Activated T-cell treated with anti-CD3 and anti-CD28 coated beads, Interleukin-2, amount 50 U/mL, for 72 hours (primary cell): ENCODE measurements around the gene KCNK16. TPM values are rescaled to one million over a fixed set of nuclear protein-coding genes. Genes with fewer than 3 reads are reported as not detected.
"Not testable (repeated sequence)": the region's sequence is repeated elsewhere in the genome, so short reads cannot be mapped to it uniquely, and the experiment has no call there.

Source experiments
- ATAC-seq, 2 donors: fragments of 150-1000 bp; cut with Tn5 transposase; replicated peaks in 1 of 2; 2 replicates each; pipeline ENCODE4 v1.10.0; 2021; ENCODE audit warnings: moderate library complexity in 2 of 2, mild to moderate bottlenecking in 1 of 2
- DNase-seq, 2 donors: peaks; one replicate each; pipeline ENCODE4 v3.0.0; 2021 to 2022; ENCODE audit warnings: mixed read lengths in 1 of 2
- H3K27ac Mint-ChIP-seq: one replicate; pipeline ENCODE4 v1.8.0; 2022; ENCODE audit warnings: mild to moderate bottlenecking, moderate library complexity, mixed read lengths
- H3K27me3 Mint-ChIP-seq: one replicate; pipeline ENCODE4 v1.8.0; 2022; ENCODE audit warnings: low read depth, mixed read lengths
- H3K36me3 Mint-ChIP-seq, 2 donors: one replicate each; pipeline ENCODE4 v1.8.0; 2022; ENCODE audit warnings: mixed read lengths in 2 of 2, mild to moderate bottlenecking in 1 of 2; ENCODE audit not compliant: insufficient read depth in 2 of 2
- H3K4me1 Mint-ChIP-seq: one replicate; pipeline ENCODE4 v1.8.0; 2022; ENCODE audit warnings: low read depth, mixed read lengths
- H3K4me3 Mint-ChIP-seq, 2 donors: one replicate each; pipeline ENCODE4 v1.8.0; 2022; ENCODE audit warnings: mild to moderate bottlenecking in 2 of 2, mixed read lengths in 2 of 2, moderate library complexity in 2 of 2
- H3K9me3 Mint-ChIP-seq, 2 donors: one replicate each; pipeline ENCODE4 v1.8.0; 2022; ENCODE audit warnings: mixed read lengths in 2 of 2
- total RNA-seq, 2 donors: library from RNA; stranded (reverse); gene quantifications; one replicate each; pipeline ENCODE4 v1.2.3, GENCODE V29; 2022

KCNK16 gene
- total RNA-seq, 2 donors from 2014 or later = not detected

GRCh38 chr6:39295611-39296011 lies 26.9 kb downstream of the KCNK16 start:
- no peak overlapping the region for H3K27ac Mint-ChIP-seq
- DNase-seq (no peak), ATAC-seq (no peak)
- H3K36me3 Mint-ChIP-seq = no peaks in the 10 kb centered on the region
- peaks cover 7% of the 10 kb centered on the region for H3K4me1 Mint-ChIP-seq
- peaks cover 9% of the 10 kb centered on the region for H3K27me3 Mint-ChIP-seq
- no peaks in the 10 kb centered on the region for H3K9me3 Mint-ChIP-seq
- no peak overlapping the region for H3K4me3 Mint-ChIP-seq

GRCh38 chr6:39294899-39295298 lies 27.6 kb downstream of the KCNK16 start:
- DNase-seq = no peak
- H3K36me3 Mint-ChIP-seq = no peaks in the 10 kb centered on the region
- H3K4me1 Mint-ChIP-seq = peaks cover 7% of the 10 kb centered on the region
- no peak for ATAC-seq
- H3K9me3 Mint-ChIP-seq = no peaks in the 10 kb centered on the region
- no peak overlapping the region for H3K4me3 Mint-ChIP-seq
- no peak overlapping the region for H3K27ac Mint-ChIP-seq
- peaks cover 9% of the 10 kb centered on the region for H3K27me3 Mint-ChIP-seq

GRCh38 chr6:39294133-39294532 lies 28.4 kb downstream of the KCNK16 start:
- Mint-ChIP-seq H3K27ac (no peak overlapping the region), H3K27me3 (peaks cover 9% of the 10 kb centered on the region), H3K36me3 (no peaks in the 10 kb centered on the region), H3K4me1 (peaks cover 7% of the 10 kb centered on the region), H3K4me3 (no peak overlapping the region), H3K9me3 (no peaks in the 10 kb centered on the region)
- ATAC-seq = no peak
- no peak for DNase-seq

GRCh38 chr6:39292637-39293036 lies 29.9 kb downstream of the KCNK16 start:
- no peak for ATAC-seq
- no peak overlapping the region for H3K4me3 Mint-ChIP-seq
- H3K27me3 Mint-ChIP-seq = peaks cover 14% of the 10 kb centered on the region
- peaks cover 7% of the 10 kb centered on the region for H3K4me1 Mint-ChIP-seq
- no peaks in the 10 kb centered on the region for H3K9me3 Mint-ChIP-seq
- H3K27ac Mint-ChIP-seq = no peak overlapping the region
- H3K36me3 Mint-ChIP-seq = no peaks in the 10 kb centered on the region
- DNase-seq = no peak

GRCh38 chr6:39289490-39289889 lies 33.0 kb downstream of the KCNK16 start:
- ATAC-seq = peak; percentile 40 to 43

GRCh38 chr6:39287601-39288000 lies 34.9 kb downstream of the KCNK16 start:
- no peaks in the 10 kb centered on the region for H3K9me3 Mint-ChIP-seq
- no peak overlapping the region for H3K27ac Mint-ChIP-seq
- no peaks in the 10 kb centered on the region for H3K36me3 Mint-ChIP-seq
- peaks cover 17% of the 10 kb centered on the region for H3K27me3 Mint-ChIP-seq
- no peak overlapping the region for H3K4me3 Mint-ChIP-seq
- DNase-seq (no peak), ATAC-seq (no peak)
- no peaks in the 10 kb centered on the region for H3K4me1 Mint-ChIP-seq

More at GRCh38 chr6:39289490-39289889, 33.0 kb downstream of the KCNK16 start:
- peaks cover 10% of the 10 kb centered on the region for H3K27me3 Mint-ChIP-seq
- H3K27ac Mint-ChIP-seq = no peak overlapping the region
- DNase-seq = no peak
- H3K9me3 Mint-ChIP-seq = no peaks in the 10 kb centered on the region
- H3K4me3 Mint-ChIP-seq = no peak overlapping the region
- no peaks in the 10 kb centered on the region for H3K4me1 Mint-ChIP-seq
- H3K36me3 Mint-ChIP-seq = no peaks in the 10 kb centered on the region

- not testable (repeated sequence) for H3K9me3 Mint-ChIP-seq, H3K27ac Mint-ChIP-seq, H3K4me1 Mint-ChIP-seq, ATAC-seq, H3K4me3 Mint-ChIP-seq, DNase-seq, H3K36me3 Mint-ChIP-seq
- H3K27me3 Mint-ChIP-seq = peaks cover 17% of the 10 kb centered on the region
These were observed 35.9 kb downstream of the KCNK16 start for GRCh38 chr6:39286596-39286995.

- Mint-ChIP-seq H3K4me1 (no peaks in the 10 kb centered on the region), H3K27me3 (peaks cover 14% of the 10 kb centered on the region), H3K4me3 (no peak overlapping the region), H3K9me3 (no peaks in the 10 kb centered on the region), H3K36me3 (no peaks in the 10 kb centered on the region), H3K27ac (no peak overlapping the region)
- DNase-seq (no peak), ATAC-seq (no peak)
These were observed 39.7 kb downstream of the KCNK16 start for GRCh38 chr6:39282774-39283173.

- no peak overlapping the region for H3K27ac Mint-ChIP-seq
- no peak for ATAC-seq
- H3K36me3 Mint-ChIP-seq = no peaks in the 10 kb centered on the region
- no peak overlapping the region for H3K4me3 Mint-ChIP-seq
- peaks cover 20% of the 10 kb centered on the region for H3K27me3 Mint-ChIP-seq
- no peaks in the 10 kb centered on the region for H3K4me1 Mint-ChIP-seq
- no peaks in the 10 kb centered on the region for H3K9me3 Mint-ChIP-seq
- DNase-seq = no peak
These were observed 41.1 kb downstream of the KCNK16 start for GRCh38 chr6:39281312-39281980.

- H3K4me1 Mint-ChIP-seq = no peaks in the 10 kb centered on the region
- H3K27me3 Mint-ChIP-seq = peaks cover 20% of the 10 kb centered on the region
- no peaks in the 10 kb centered on the region for H3K36me3 Mint-ChIP-seq
- no peak overlapping the region for H3K4me3 Mint-ChIP-seq
- no peaks in the 10 kb centered on the region for H3K9me3 Mint-ChIP-seq
- DNase-seq (no peak), ATAC-seq (no peak)
- no peak overlapping the region for H3K27ac Mint-ChIP-seq
These were observed 42.2 kb downstream of the KCNK16 start for GRCh38 chr6:39280247-39280731.

GRCh38 chr6:39279539-39279938 lies 43.0 kb downstream of the KCNK16 start:
- no peaks in the 10 kb centered on the region for H3K36me3 Mint-ChIP-seq
- no peak for DNase-seq
- no peak for ATAC-seq
- H3K27ac Mint-ChIP-seq = no peak overlapping the region
- H3K4me3 Mint-ChIP-seq = no peak overlapping the region
- no peaks in the 10 kb centered on the region for H3K4me1 Mint-ChIP-seq
- no peaks in the 10 kb centered on the region for H3K9me3 Mint-ChIP-seq
- H3K27me3 Mint-ChIP-seq = peaks cover 20% of the 10 kb centered on the region

GRCh38 chr6:39276379-39276995 lies 46.0 kb downstream of the KCNK16 start:
- H3K9me3 Mint-ChIP-seq = no peaks in the 10 kb centered on the region
- no peak overlapping the region for H3K4me3 Mint-ChIP-seq
- DNase-seq = no peak
- no peak overlapping the region for H3K27ac Mint-ChIP-seq
- no peak for ATAC-seq
- no peaks in the 10 kb centered on the region for H3K36me3 Mint-ChIP-seq
- peaks cover 12% of the 10 kb centered on the region for H3K27me3 Mint-ChIP-seq
- no peaks in the 10 kb centered on the region for H3K4me1 Mint-ChIP-seq

GRCh38 chr6:39274903-39275302 lies 47.6 kb downstream of the KCNK16 start:
- H3K27me3 Mint-ChIP-seq = peaks cover 12% of the 10 kb centered on the region
- DNase-seq = no peak
- H3K27ac Mint-ChIP-seq = no peak overlapping the region
- H3K4me3 Mint-ChIP-seq = no peak overlapping the region
- H3K4me1 Mint-ChIP-seq = no peaks in the 10 kb centered on the region
- H3K9me3 Mint-ChIP-seq = no peaks in the 10 kb centered on the region
- ATAC-seq = no peak
- H3K36me3 Mint-ChIP-seq = no peaks in the 10 kb centered on the region

- no peak overlapping the region for H3K4me3 Mint-ChIP-seq
- no peaks in the 10 kb centered on the region for H3K9me3 Mint-ChIP-seq
- H3K27ac Mint-ChIP-seq = no peak overlapping the region
- H3K4me1 Mint-ChIP-seq = no peaks in the 10 kb centered on the region
- no peaks in the 10 kb centered on the region for H3K36me3 Mint-ChIP-seq
- ATAC-seq = no peak
- peaks cover 12% of the 10 kb centered on the region for H3K27me3 Mint-ChIP-seq
- DNase-seq = no peak
These were observed 48.0 kb downstream of the KCNK16 start for GRCh38 chr6:39274471-39274870.
